HAP-1 (cell line): ENCODE results near the gene USP17L24.
"Not testable (repeated sequence)": the region's sequence is repeated elsewhere in the genome, so short reads cannot be mapped to it uniquely, and the experiment has no call there.

ENCODE experiments used
- DNase-seq, 2 experiments: peaks; one replicate each; pipeline ENCODE4 v3.0.0-alpha.2; 2016 to 2020; ENCODE audit warnings: low spot score in 2 of 2
- H3K27me3 ChIP-seq: fragments of 250-450 bp; sonication (Bioruptor Pico); 2 replicates; pipeline ENCODE4 v1.5.1; 2020; ENCODE audit warnings: low read depth, mild to moderate bottlenecking, moderate library complexity
- H3K36me3 ChIP-seq: fragments of 250-450 bp; sonication (Bioruptor Pico); replicated peaks from 2 replicates; pipeline ENCODE4 v1.5.1; 2020; ENCODE audit warnings: mild to moderate bottlenecking
- H3K4me1 ChIP-seq: fragments of 250-450 bp; sonication (Bioruptor Pico); 2 replicates; pipeline ENCODE4 v1.5.1; 2020; ENCODE audit warnings: mild to moderate bottlenecking
- H3K4me3 ChIP-seq: fragments of 250-450 bp; sonication (Bioruptor Pico); 2 replicates; pipeline ENCODE4 v1.5.1; 2020; ENCODE audit warnings: mild to moderate bottlenecking, moderate library complexity
- H3K9me3 ChIP-seq: fragments of 250-450 bp; sonication (Bioruptor Pico); 2 replicates; pipeline ENCODE4 v1.5.1; 2020; ENCODE audit warnings: mild to moderate bottlenecking, moderate library complexity
- in situ Hi-C: fragments of 300-500 bp; cut with MboI; formaldehyde crosslinking; loops from 3 replicates; pipeline ENCODE4 v1.14.3; 2020; ENCODE audit warnings: low sequenced_read_pairs, inconsistent platforms, mixed read lengths

The USP17L24 gene

GRCh38 chr4:9324865-9325264 is at the start of gene USP17L24:
TSS of gene USP17L24 (plus strand) at chr4:9325165. CDS start at chr4:9325165, 0 bp downstream.
- DNase-seq, H3K4me3 ChIP-seq, H3K36me3 ChIP-seq, H3K4me1 ChIP-seq, in situ Hi-C loops, H3K9me3 ChIP-seq, H3K27me3 ChIP-seq: not testable (repeated sequence)

GRCh38 chr4:9324191-9324590 is 774 bp upstream of the USP17L24 start:
- H3K9me3 ChIP-seq, H3K27me3 ChIP-seq, H3K4me1 ChIP-seq, DNase-seq, H3K36me3 ChIP-seq, H3K4me3 ChIP-seq, in situ Hi-C loops: not testable (repeated sequence)

GRCh38 chr4:9329611-9330010 is 4.6 kb downstream of the USP17L24 start, which contains the start of gene USP17L25:
TSS of gene USP17L25 (plus strand) at chr4:9329911. CDS start at chr4:9329911, 0 bp downstream.
- H3K36me3 ChIP-seq, H3K27me3 ChIP-seq, H3K4me1 ChIP-seq, in situ Hi-C loops, H3K4me3 ChIP-seq, H3K9me3 ChIP-seq, DNase-seq: not testable (repeated sequence)

- in situ Hi-C loops = not testable (repeated sequence)
Observed at GRCh38 chr4:9334358-9334757, 9.4 kb downstream of the USP17L24 start, which contains the start of gene USP17L26. TSS of gene USP17L26 (plus strand) at chr4:9334658. CDS start at chr4:9334658, 0 bp downstream.

GRCh38 chr4:9339103-9339502 is 14.1 kb downstream of the USP17L24 start, which contains the start of gene USP17L5:
TSS of gene USP17L5 (plus strand) at chr4:9339403. CDS start at chr4:9339403, 0 bp downstream.
- DNase-seq, in situ Hi-C loops, H3K4me1 ChIP-seq, H3K4me3 ChIP-seq, H3K36me3 ChIP-seq, H3K9me3 ChIP-seq, H3K27me3 ChIP-seq: not testable (repeated sequence)

More at GRCh38 chr4:9334358-9334757, 9.4 kb downstream of the USP17L24 start, which contains the start of gene USP17L26:
- H3K4me1 ChIP-seq, H3K4me3 ChIP-seq, H3K27me3 ChIP-seq, H3K36me3 ChIP-seq, DNase-seq, H3K9me3 ChIP-seq: not testable (repeated sequence)

GRCh38 chr4:9343848-9344247 is 18.9 kb downstream of the USP17L24 start, which contains the start of gene USP17L27:
TSS of gene USP17L27 (plus strand) at chr4:9344148. CDS start at chr4:9344148, 0 bp downstream.
- H3K4me1 ChIP-seq, H3K9me3 ChIP-seq, H3K27me3 ChIP-seq, H3K36me3 ChIP-seq, DNase-seq, in situ Hi-C loops, H3K4me3 ChIP-seq: not testable (repeated sequence)

- H3K36me3 ChIP-seq, H3K4me1 ChIP-seq, H3K4me3 ChIP-seq, DNase-seq, H3K27me3 ChIP-seq, H3K9me3 ChIP-seq, in situ Hi-C loops: not testable (repeated sequence)
Observed at GRCh38 chr4:9348593-9348992, 23.6 kb downstream of the USP17L24 start, which contains the start of gene USP17L28. TSS of gene USP17L28 (plus strand) at chr4:9348893. CDS start at chr4:9348893, 0 bp downstream.

- in situ Hi-C loops = not testable (repeated sequence)
Observed at GRCh38 chr4:9350866-9351265, 25.9 kb downstream of the USP17L24 start.

GRCh38 chr4:9353338-9353737 is 28.4 kb downstream of the USP17L24 start, which contains the start of gene USP17L29:
TSS of gene USP17L29 (plus strand) at chr4:9353638. CDS start at chr4:9353638, 0 bp downstream.
- H3K4me3 ChIP-seq, H3K36me3 ChIP-seq, in situ Hi-C loops, DNase-seq, H3K9me3 ChIP-seq, H3K4me1 ChIP-seq, H3K27me3 ChIP-seq: not testable (repeated sequence)

More at GRCh38 chr4:9350866-9351265, 25.9 kb downstream of the USP17L24 start:
- DNase-seq, H3K9me3 ChIP-seq, H3K4me1 ChIP-seq, H3K36me3 ChIP-seq, H3K27me3 ChIP-seq, H3K4me3 ChIP-seq: not testable (repeated sequence)

- H3K36me3 ChIP-seq, H3K4me1 ChIP-seq, in situ Hi-C loops, DNase-seq, H3K27me3 ChIP-seq, H3K4me3 ChIP-seq, H3K9me3 ChIP-seq: not testable (repeated sequence)
Observed at GRCh38 chr4:9362829-9363228, 37.9 kb downstream of the USP17L24 start, which contains the start of gene USP17L30. TSS of gene USP17L30 (plus strand) at chr4:9363129. CDS start at chr4:9363129, 0 bp downstream.
